PFSK-1 (cell line): ENCODE measurements around the gene RPL22L1.

Source experiments
- FOXP2 ChIP-seq: optimal IDR thresholded peaks from 2 replicates; pipeline ENCODE3; 2011; ENCODE audit warnings: borderline replicate concordance, control low read depth, inconsistent platforms; ENCODE audit not compliant: insufficient read depth; ENCODE audit errors: extremely low read length, extremely low read depth
- POLR2AphosphoS5 ChIP-seq: IDR thresholded peaks from 2 replicates; pipeline ENCODE4 v1.6.1; 2012; ENCODE audit warnings: low read depth, mild to moderate bottlenecking, control low read depth, low read length, moderate library complexity
- REST ChIP-seq, 2 experiments: IDR thresholded peaks; 2 replicates each; pipeline versions ENCODE4 v1.6.1 to v1.8.0; 2011 to 2012; ENCODE audit warnings: low read depth in 2 of 2, low read length in 2 of 2, control low read depth in 1 of 2, inconsistent platforms in 1 of 2, mild to moderate bottlenecking in 1 of 2, moderate library complexity in 1 of 2; ENCODE audit not compliant: insufficient read depth in 1 of 2
- SIN3A ChIP-seq: IDR thresholded peaks from 2 replicates; pipeline ENCODE4 v1.6.1; 2012; ENCODE audit warnings: mild to moderate bottlenecking, low read length, moderate library complexity, borderline replicate concordance; ENCODE audit not compliant: insufficient read depth
- TAF1 ChIP-seq: IDR thresholded peaks from 2 replicates; pipeline ENCODE4 v1.6.1; 2012; ENCODE audit warnings: low read length, control low read depth, borderline replicate concordance; ENCODE audit not compliant: insufficient read depth

- TF ChIP-seq SIN3A = no peak
- no peak for TF ChIP-seq FOXP2
- no peak for TF ChIP-seq TAF1
- no peak for TF ChIP-seq REST (IDR thresholded peaks at IDR 0.05; ENCODE audit: insufficient read depth in 1 of 2, low read depth in 2 of 2, low read length in 2 of 2)
- no peak for TF ChIP-seq POLR2AphosphoS5
Measured at GRCh38 chr3:170905862-170906261, 35.9 kb upstream of the RPL22L1 start.
